ENCODE measurements around the gene SAC3D1.

DNA sequence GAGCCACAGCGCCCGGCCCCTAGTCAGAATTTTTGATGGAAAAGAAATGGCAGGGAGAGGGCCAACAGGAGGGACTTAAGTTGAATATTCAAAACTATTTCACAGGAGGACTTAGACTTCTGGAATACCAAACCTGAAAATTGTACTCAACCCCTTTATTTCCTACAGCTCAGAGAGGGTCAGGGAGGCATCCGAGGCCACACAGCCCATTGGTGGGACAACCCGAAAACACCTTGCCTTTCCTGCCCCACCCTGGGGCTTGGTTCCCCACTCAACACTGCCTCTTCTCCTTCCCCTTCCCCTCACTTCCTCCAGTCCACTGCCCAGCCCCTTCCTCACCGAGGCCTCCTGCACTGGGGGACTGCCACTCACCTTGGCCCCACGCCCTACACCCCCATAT is 16.0 kb downstream of the SAC3D1 start:
- no peak for TF ChIP-seq EZH2 (IDR thresholded peaks at IDR 0.05)
- TF ChIP-seq POLR2AphosphoS5 (IDR thresholded peaks at IDR 0.05; ENCODE audit: borderline replicate concordance, low read depth, low read length), result no peak
- no peak for TF ChIP-seq FOXP2 (optimal IDR thresholded peaks at IDR 0.05; ENCODE audit: control extremely low read depth, extremely low read length, insufficient read depth)
